ENCODE measurements around the gene FLAD1. TPM values are rescaled to one million over a fixed set of nuclear protein-coding genes. Genes with fewer than 3 reads are reported as not detected.

FLAD1 gene
- 10 to 100 TPM; 33.2 to 34.7 TPM for total RNA-seq
- total RNA-seq, result 33.2 to 73.4 reads per million in 2 donors

- Mint-ChIP-seq H3K4me1 (peaks cover 9% of the 10 kb centered on the region), H3K36me3 (ENCODE audit: low read depth) (no peaks in the 10 kb centered on the region), H3K27ac (no peak within 1 kb of the TSS), H3K4me3 (no peak within 1 kb of the TSS), H3K27me3 (no peaks in the 10 kb centered on the region)
- ATAC-seq, result peak; percentile 99
- DNase-seq, result peak; percentile 85 to 92 (median 85)
- no peaks in the 10 kb centered on the region for H3K9me3 ChIP-seq (ENCODE audit: control insufficient read depth, low read length, poor library complexity, severe bottlenecking)
Observed at GRCh38 chr1:154982897-154983648, at the start of gene FLAD1. Gene FLAD1 (plus strand): TSS chr1:154983344. CDS start chr1:154983695, 351 bp downstream.

GRCh38 chr1:154934358-154934948 is 48.7 kb upstream of the FLAD1 start:
- Mint-ChIP-seq H3K36me3 (ENCODE audit: low read depth) (peaks cover 2% of the 10 kb centered on the region), H3K4me1 (peaks cover 41% of the 10 kb centered on the region), H3K27me3 (no peaks in the 10 kb centered on the region), H3K27ac (peak overlapping the region; percentile 100), H3K4me3 (peak overlapping the region; percentile 31)
- ATAC-seq, result no peak
- no peaks in the 10 kb centered on the region for H3K9me3 ChIP-seq (ENCODE audit: control insufficient read depth, low read length, poor library complexity, severe bottlenecking)
- DNase-seq, result no peak

- Mint-ChIP-seq H3K27ac (peak overlapping the region; percentile 100), H3K27me3 (no peaks in the 10 kb centered on the region), H3K4me3 (peak overlapping the region; percentile 99), H3K36me3 (ENCODE audit: low read depth) (peaks cover 2% of the 10 kb centered on the region), H3K4me1 (peaks cover 51% of the 10 kb centered on the region)
- DNase-seq (no peak), ATAC-seq (peak; percentile 0)
- H3K9me3 ChIP-seq (ENCODE audit: control insufficient read depth, low read length, poor library complexity, severe bottlenecking), result no peaks in the 10 kb centered on the region
Observed at GRCh38 chr1:154935749-154936554, 47.2 kb upstream of the FLAD1 start.

GRCh38 chr1:154936555-154937084 is 46.5 kb upstream of the FLAD1 start, which contains the start of gene PMVK:
Gene PMVK (minus strand): TSS chr1:154936719. CDS start chr1:154936685, 34 bp downstream.
- H3K4me3 Mint-ChIP-seq, result peak within 1 kb of the TSS; percentile 99
- DNase-seq (peak; percentile 87 to 89 (median 89)), ATAC-seq (peak; percentile 80)
- H3K27ac Mint-ChIP-seq, result peak within 1 kb of the TSS; percentile 100
- no peaks in the 10 kb centered on the region for H3K9me3 ChIP-seq (ENCODE audit: control insufficient read depth, low read length, poor library complexity, severe bottlenecking)
- H3K4me1 Mint-ChIP-seq, result peaks cover 58% of the 10 kb centered on the region
- H3K36me3 Mint-ChIP-seq (ENCODE audit: low read depth), result peaks cover 2% of the 10 kb centered on the region
- H3K27me3 Mint-ChIP-seq, result no peaks in the 10 kb centered on the region

- no peaks in the 10 kb centered on the region for H3K9me3 ChIP-seq (ENCODE audit: control insufficient read depth, low read length, poor library complexity, severe bottlenecking)
- Mint-ChIP-seq H3K27ac (peak overlapping the region; percentile 100), H3K36me3 (ENCODE audit: low read depth) (peaks cover 2% of the 10 kb centered on the region), H3K4me1 (peaks cover 64% of the 10 kb centered on the region), H3K27me3 (no peaks in the 10 kb centered on the region), H3K4me3 (peak overlapping the region; percentile 99)
- DNase-seq, result peak; percentile 80 to 86 (median 82)
- peak; percentile 77 for ATAC-seq
Observed at GRCh38 chr1:154937085-154937987, 45.8 kb upstream of the FLAD1 start.

- H3K27me3 Mint-ChIP-seq, result no peaks in the 10 kb centered on the region
- peaks cover 68% of the 10 kb centered on the region for H3K4me1 Mint-ChIP-seq
- no peak for DNase-seq
- no peaks in the 10 kb centered on the region for H3K9me3 ChIP-seq (ENCODE audit: control insufficient read depth, low read length, poor library complexity, severe bottlenecking)
- peak overlapping the region; percentile 99 for H3K4me3 Mint-ChIP-seq
- H3K36me3 Mint-ChIP-seq (ENCODE audit: low read depth), result peaks cover 2% of the 10 kb centered on the region
- no peak for ATAC-seq
- H3K27ac Mint-ChIP-seq, result peak overlapping the region; percentile 100
Observed at GRCh38 chr1:154937988-154938386, 45.2 kb upstream of the FLAD1 start.

GRCh38 chr1:154938604-154939399 is 44.3 kb upstream of the FLAD1 start:
- Mint-ChIP-seq H3K27me3 (no peaks in the 10 kb centered on the region), H3K36me3 (ENCODE audit: low read depth) (peaks cover 4% of the 10 kb centered on the region), H3K27ac (peak overlapping the region; percentile 100), H3K4me1 (peaks cover 75% of the 10 kb centered on the region), H3K4me3 (peak overlapping the region; percentile 99)
- no peaks in the 10 kb centered on the region for H3K9me3 ChIP-seq (ENCODE audit: control insufficient read depth, low read length, poor library complexity, severe bottlenecking)
- DNase-seq (no peak), ATAC-seq (no peak)

- H3K36me3 Mint-ChIP-seq (ENCODE audit: low read depth), result peaks cover 4% of the 10 kb centered on the region
- DNase-seq (no peak), ATAC-seq (no peak)
- H3K4me1 Mint-ChIP-seq, result peaks cover 80% of the 10 kb centered on the region
- peak overlapping the region; percentile 100 for H3K27ac Mint-ChIP-seq
- peak overlapping the region; percentile 99 for H3K4me3 Mint-ChIP-seq
- H3K27me3 Mint-ChIP-seq, result no peaks in the 10 kb centered on the region
- no peaks in the 10 kb centered on the region for H3K9me3 ChIP-seq (ENCODE audit: control insufficient read depth, low read length, poor library complexity, severe bottlenecking)
Observed at GRCh38 chr1:154940213-154940560, 43.0 kb upstream of the FLAD1 start.

GRCh38 chr1:154940651-154941194 is 42.4 kb upstream of the FLAD1 start:
- no peaks in the 10 kb centered on the region for H3K9me3 ChIP-seq (ENCODE audit: control insufficient read depth, low read length, poor library complexity, severe bottlenecking)
- H3K27me3 Mint-ChIP-seq, result no peaks in the 10 kb centered on the region
- ATAC-seq (no peak), DNase-seq (no peak)
- peaks cover 77% of the 10 kb centered on the region for H3K4me1 Mint-ChIP-seq
- peak overlapping the region; percentile 99 for H3K4me3 Mint-ChIP-seq
- peak overlapping the region; percentile 100 for H3K27ac Mint-ChIP-seq
- H3K36me3 Mint-ChIP-seq (ENCODE audit: low read depth), result peaks cover 4% of the 10 kb centered on the region

GRCh38 chr1:154941333-154942013 is 41.7 kb upstream of the FLAD1 start:
- ATAC-seq (no peak), DNase-seq (no peak)
- Mint-ChIP-seq H3K4me1 (peaks cover 81% of the 10 kb centered on the region), H3K27me3 (no peaks in the 10 kb centered on the region), H3K27ac (peak overlapping the region; percentile 100), H3K4me3 (peak overlapping the region; percentile 99), H3K36me3 (ENCODE audit: low read depth) (peaks cover 8% of the 10 kb centered on the region)
- H3K9me3 ChIP-seq (ENCODE audit: control insufficient read depth, low read length, poor library complexity, severe bottlenecking), result no peaks in the 10 kb centered on the region

Measured in T-helper 17 cell (primary cell).